ENCODE measurements around the gene AOPEP. TPM values are rescaled to one million over a fixed set of nuclear protein-coding genes. Genes with fewer than 3 reads are reported as not detected.

The AOPEP gene
- total RNA-seq, 2 experiments from 2014 or later, result 6.9 to 7.0 TPM

GRCh38 chr9:95024097-95024671 is 297.7 kb downstream of the AOPEP start:
- intact Hi-C loops (cut with DNase I, micrococcal nuclease), result no loop called here
- Histone ChIP-seq H3K4me3 (ENCODE audit: low read length) (no peak overlapping the region), H3K4me1 (ENCODE audit: insufficient read depth, low read length) (no peaks in the 10 kb centered on the region), H3K36me3 (ENCODE audit: insufficient read depth, low read length) (no peaks in the 10 kb centered on the region), H3K27me3 (ENCODE audit: control insufficient read depth in 1 of 2, insufficient read depth in 2 of 2, low read length in 2 of 2) (no peaks in the 10 kb centered on the region), H3K27ac (ENCODE audit: low read depth in 1 of 2, low read length in 2 of 2) (no peak overlapping the region), H3K9me3 (ENCODE audit: control insufficient read depth in 1 of 2, insufficient read depth in 1 of 2, low read length in 2 of 2) (no peaks in the 10 kb centered on the region)
- DNase-seq, result no peak
- Mint-ChIP-seq H3K4me1 (ENCODE audit: low read depth) (no peaks in the 10 kb centered on the region), H3K4me3 (no peak overlapping the region), H3K36me3 (ENCODE audit: low read depth) (no peaks in the 10 kb centered on the region), H3K27ac (no peak overlapping the region), H3K9me3 (no peaks in the 10 kb centered on the region), H3K27me3 (no peaks in the 10 kb centered on the region)
- ChIA-PET CTCF (no interaction called here), POLR2A (no interaction called here)
- no peak for TF ChIP-seq CTCF (IDR thresholded peaks at IDR 0.05)
- ATAC-seq (ENCODE audit: poor library complexity), result no peak

- POLR2A ChIA-PET, result no interaction called here
- Histone ChIP-seq H3K36me3 (ENCODE audit: insufficient read depth, low read length) (no peaks in the 10 kb centered on the region), H3K4me1 (ENCODE audit: insufficient read depth, low read length) (no peaks in the 10 kb centered on the region), H3K9me3 (ENCODE audit: control insufficient read depth in 1 of 2, insufficient read depth in 1 of 2, low read length in 2 of 2) (no peaks in the 10 kb centered on the region), H3K27me3 (ENCODE audit: control insufficient read depth in 1 of 2, insufficient read depth in 2 of 2, low read length in 2 of 2) (no peaks in the 10 kb centered on the region), H3K4me3 (ENCODE audit: low read length) (no peak overlapping the region), H3K27ac (ENCODE audit: low read depth in 1 of 2, low read length in 2 of 2) (no peak overlapping the region)
- H3K4me1 Mint-ChIP-seq (ENCODE audit: low read depth), result no peaks in the 10 kb centered on the region
- H3K36me3 Mint-ChIP-seq (ENCODE audit: low read depth), result no peaks in the 10 kb centered on the region
- no peak for DNase-seq
- no peak overlapping the region for H3K27ac Mint-ChIP-seq
- H3K9me3 Mint-ChIP-seq, result no peaks in the 10 kb centered on the region
- CTCF ChIA-PET, result no interaction called here
- H3K4me3 Mint-ChIP-seq, result no peak overlapping the region
- no peak for TF ChIP-seq CTCF (IDR thresholded peaks at IDR 0.05)
- ATAC-seq (ENCODE audit: poor library complexity), result no peak
- intact Hi-C loops (cut with DNase I, micrococcal nuclease), result no loop called here
- H3K27me3 Mint-ChIP-seq, result no peaks in the 10 kb centered on the region
These were observed 299.0 kb downstream of the AOPEP start for GRCh38 chr9:95025213-95026147.

GRCh38 chr9:95026148-95026524 is 299.6 kb downstream of the AOPEP start:
- intact Hi-C loops (cut with DNase I, micrococcal nuclease), result no loop called here
- Histone ChIP-seq H3K36me3 (ENCODE audit: insufficient read depth, low read length) (no peaks in the 10 kb centered on the region), H3K4me1 (ENCODE audit: insufficient read depth, low read length) (no peaks in the 10 kb centered on the region), H3K9me3 (ENCODE audit: control insufficient read depth in 1 of 2, insufficient read depth in 1 of 2, low read length in 2 of 2) (no peaks in the 10 kb centered on the region), H3K27me3 (ENCODE audit: control insufficient read depth in 1 of 2, insufficient read depth in 2 of 2, low read length in 2 of 2) (no peaks in the 10 kb centered on the region), H3K4me3 (ENCODE audit: low read length) (no peak overlapping the region), H3K27ac (ENCODE audit: low read depth in 1 of 2, low read length in 2 of 2) (no peak overlapping the region)
- DNase-seq, result no peak
- no peaks in the 10 kb centered on the region for H3K36me3 Mint-ChIP-seq (ENCODE audit: low read depth)
- TF ChIP-seq CTCF (IDR thresholded peaks at IDR 0.05), result no peak
- ATAC-seq (ENCODE audit: poor library complexity), result no peak
- no peak overlapping the region for H3K27ac Mint-ChIP-seq
- ChIA-PET CTCF (no interaction called here), POLR2A (no interaction called here)
- no peaks in the 10 kb centered on the region for H3K4me1 Mint-ChIP-seq (ENCODE audit: low read depth)
- no peaks in the 10 kb centered on the region for H3K27me3 Mint-ChIP-seq
- H3K4me3 Mint-ChIP-seq, result no peak overlapping the region
- no peaks in the 10 kb centered on the region for H3K9me3 Mint-ChIP-seq

All from CD4-positive, alpha-beta T cell (primary cell).